Measurements from ENCODE around the gene MIF. TPM values are rescaled to one million over a fixed set of nuclear protein-coding genes. Genes with fewer than 3 reads are reported as not detected.
A peak's percentile ranks its signal among the peaks of the same experiment; 100 is the strongest.
"Not testable (repeated sequence)": the region's sequence is repeated elsewhere in the genome, so short reads cannot be mapped to it uniquely, and the experiment has no call there.

MIF gene
- total RNA-seq, 1 experiment from 2014 or later, result 1,068 TPM

DNA sequence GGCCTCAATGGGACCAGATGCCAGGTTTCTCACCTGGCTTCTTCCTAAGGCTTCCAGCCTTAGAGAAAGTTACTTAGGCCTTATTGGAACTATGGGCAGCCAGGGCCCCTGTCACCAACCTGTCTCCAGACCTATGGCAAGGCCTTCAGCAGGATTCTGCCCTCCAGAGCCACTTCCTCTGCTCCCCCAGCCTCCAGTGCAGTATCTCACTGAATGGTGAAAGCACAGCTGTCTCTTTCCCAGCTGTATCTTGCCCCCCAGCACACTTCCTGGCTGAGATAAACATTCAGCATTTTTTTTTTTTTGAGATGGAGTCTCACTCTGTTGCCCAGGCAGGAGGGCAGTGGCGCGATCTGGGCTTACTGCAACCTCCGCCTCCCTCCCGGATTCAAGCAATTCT, 35.0 kb upstream of the MIF start:
- no CpG with 5 or more reads among the region's 4 CpGs for WGBS (ENCODE audit: extremely low coverage, insufficient read length, low lambda C conversion rate)
- Histone ChIP-seq H4K8ac (replicated peaks; ENCODE audit: insufficient read length, low read depth, low read length) (no peak overlapping the region), H2BK5ac (ENCODE audit: insufficient read length, low read length) (no peak overlapping the region), H2BK15ac (ENCODE audit: low read depth, low read length) (no peak overlapping the region), H3K9me3 (ENCODE audit: control insufficient read depth, low read depth, low read length) (no peaks in the 10 kb centered on the region), H3K23me2 (ENCODE audit: insufficient read length, low read depth, low read length, poor library complexity, severe bottlenecking) (peaks cover 14% of the 10 kb centered on the region), H3K4me2 (ENCODE audit: insufficient read depth, insufficient read length, low read length) (no peak overlapping the region), H3K79me2 (ENCODE audit: insufficient read depth, low read length) (no peaks in the 10 kb centered on the region), H3K9ac (ENCODE audit: extremely low read depth, insufficient read length, low read length) (no peak overlapping the region), H3K56ac (ENCODE audit: insufficient read length, low read depth, low read length) (no peak overlapping the region), H2AK5ac (ENCODE audit: insufficient read length, low read length) (no peak overlapping the region), H2BK20ac (ENCODE audit: low read depth, low read length, poor library complexity, severe bottlenecking) (no peak overlapping the region), H4K20me1 (ENCODE audit: control insufficient read depth, insufficient read depth, insufficient read length) (no peaks in the 10 kb centered on the region), H3K79me1 (ENCODE audit: insufficient read depth, low read depth, low read length, poor library complexity, severe bottlenecking) (no peaks in the 10 kb centered on the region), H3K18ac (ENCODE audit: insufficient read length, low read depth, low read length) (no peak overlapping the region), H3K14ac (ENCODE audit: insufficient read depth, low read length) (no peak overlapping the region), H3K27me3 (ENCODE audit: insufficient read depth, low read length) (no peaks in the 10 kb centered on the region), H2BK120ac (ENCODE audit: low read depth, low read length, poor library complexity, severe bottlenecking) (no peak overlapping the region), H4K91ac (ENCODE audit: insufficient read length, low read depth, low read length) (no peak overlapping the region), H3T11ph (ENCODE audit: low read length) (no peak overlapping the region), H2BK12ac (ENCODE audit: insufficient read length, low read depth, low read length) (no peak overlapping the region), H3K4me1 (ENCODE audit: insufficient read depth, low read length) (0 out of 2 replicates have a peak, but pooled peaks cover 2% of the 10 kb centered on the region), H4K5ac (ENCODE audit: insufficient read length, low read depth, low read length) (no peak overlapping the region), H2AFZ (ENCODE audit: low read length) (no peak overlapping the region), H3K4ac (ENCODE audit: low read depth, low read length) (no peak overlapping the region), H3K23ac (ENCODE audit: insufficient read length, low read depth, low read length) (no peak overlapping the region), H3K27ac (ENCODE audit: insufficient read length, low read depth, low read length) (no peak overlapping the region)
- Mint-ChIP-seq H3K27me3 (ENCODE audit: low read depth) (no peaks in the 10 kb centered on the region), H3K4me1 (peaks cover 20 to 21% of the 10 kb centered on the region in 2 experiments), H3K36me3 (ENCODE audit: insufficient read depth in 1 of 3, low read depth in 3 of 3) (peaks cover 6 to 8% (median 7%) of the 10 kb centered on the region in 3 experiments; a peak in 4 of 7 replicates), H3K4me3 (peak overlapping the region; percentile 83; a peak in 3 of 5 replicates), H3K27ac (no peak overlapping the region), H3K9me3 (no peaks in the 10 kb centered on the region; a peak in 1 of 5 replicates)
- TF ChIP-seq, protein P1, sequence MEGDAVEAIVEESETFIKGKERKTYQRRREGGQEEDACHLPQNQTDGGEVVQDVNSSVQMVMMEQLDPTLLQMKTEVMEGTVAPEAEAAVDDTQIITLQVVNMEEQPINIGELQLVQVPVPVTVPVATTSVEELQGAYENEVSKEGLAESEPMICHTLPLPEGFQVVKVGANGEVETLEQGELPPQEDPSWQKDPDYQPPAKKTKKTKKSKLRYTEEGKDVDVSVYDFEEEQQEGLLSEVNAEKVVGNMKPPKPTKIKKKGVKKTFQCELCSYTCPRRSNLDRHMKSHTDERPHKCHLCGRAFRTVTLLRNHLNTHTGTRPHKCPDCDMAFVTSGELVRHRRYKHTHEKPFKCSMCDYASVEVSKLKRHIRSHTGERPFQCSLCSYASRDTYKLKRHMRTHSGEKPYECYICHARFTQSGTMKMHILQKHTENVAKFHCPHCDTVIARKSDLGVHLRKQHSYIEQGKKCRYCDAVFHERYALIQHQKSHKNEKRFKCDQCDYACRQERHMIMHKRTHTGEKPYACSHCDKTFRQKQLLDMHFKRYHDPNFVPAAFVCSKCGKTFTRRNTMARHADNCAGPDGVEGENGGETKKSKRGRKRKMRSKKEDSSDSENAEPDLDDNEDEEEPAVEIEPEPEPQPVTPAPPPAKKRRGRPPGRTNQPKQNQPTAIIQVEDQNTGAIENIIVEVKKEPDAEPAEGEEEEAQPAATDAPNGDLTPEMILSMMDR (conservative IDR thresholded peaks at IDR 0.05), result no peak
- no peak for DNase-seq

DNA sequence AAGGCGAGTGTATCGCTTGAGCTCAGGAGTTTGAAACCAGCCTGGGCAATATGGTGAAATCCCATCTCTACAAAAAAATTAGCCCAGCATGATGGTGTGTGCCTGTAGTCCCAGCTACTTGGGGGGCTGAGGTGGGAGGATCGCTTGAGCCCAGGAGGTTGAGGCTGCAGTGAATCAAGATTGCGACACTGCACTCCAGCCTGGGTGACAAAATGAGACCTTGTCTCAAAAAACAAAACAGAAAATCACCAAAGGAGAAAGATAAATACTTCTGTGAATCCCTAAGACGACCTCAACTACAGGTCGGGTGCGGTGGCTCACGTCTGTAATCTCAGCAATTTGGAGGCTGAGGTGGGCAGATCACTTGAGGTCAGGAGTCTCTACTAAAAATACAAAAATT, 34.0 kb upstream of the MIF start:
- not testable (repeated sequence) for H2AK5ac ChIP-seq (ENCODE audit: insufficient read length, low read length); H3K4me2 ChIP-seq (ENCODE audit: insufficient read depth, insufficient read length, low read length); H3K27ac ChIP-seq (ENCODE audit: insufficient read length, low read depth, low read length); H2AFZ ChIP-seq (ENCODE audit: low read length); H2BK20ac ChIP-seq (ENCODE audit: low read depth, low read length, poor library complexity, severe bottlenecking); H3K9me3 ChIP-seq (ENCODE audit: control insufficient read depth, low read depth, low read length); H2BK5ac ChIP-seq (ENCODE audit: insufficient read length, low read length); H2BK15ac ChIP-seq (ENCODE audit: low read depth, low read length); H3K36me3 Mint-ChIP-seq (ENCODE audit: insufficient read depth in 1 of 3, low read depth in 3 of 3); H3K79me2 ChIP-seq (ENCODE audit: insufficient read depth, low read length); H3K23ac ChIP-seq (ENCODE audit: insufficient read length, low read depth, low read length); H3K14ac ChIP-seq (ENCODE audit: insufficient read depth, low read length); H3K56ac ChIP-seq (ENCODE audit: insufficient read length, low read depth, low read length); H3K27me3 ChIP-seq (ENCODE audit: insufficient read depth, low read length); H3T11ph ChIP-seq (ENCODE audit: low read length); DNase-seq; H3K18ac ChIP-seq (ENCODE audit: insufficient read length, low read depth, low read length); H3K9ac ChIP-seq (ENCODE audit: extremely low read depth, insufficient read length, low read length); H2BK12ac ChIP-seq (ENCODE audit: insufficient read length, low read depth, low read length); H3K79me1 ChIP-seq (ENCODE audit: insufficient read depth, low read depth, low read length, poor library complexity, severe bottlenecking); H3K9me3 Mint-ChIP-seq; H4K91ac ChIP-seq (ENCODE audit: insufficient read length, low read depth, low read length); H3K27me3 Mint-ChIP-seq (ENCODE audit: low read depth); H4K8ac ChIP-seq (replicated peaks; ENCODE audit: insufficient read length, low read depth, low read length); H3K27ac Mint-ChIP-seq; H4K5ac ChIP-seq (ENCODE audit: insufficient read length, low read depth, low read length); H2BK120ac ChIP-seq (ENCODE audit: low read depth, low read length, poor library complexity, severe bottlenecking); H3K4me1 ChIP-seq (ENCODE audit: insufficient read depth, low read length); H4K20me1 ChIP-seq (ENCODE audit: control insufficient read depth, insufficient read depth, insufficient read length); H3K4ac ChIP-seq (ENCODE audit: low read depth, low read length); H3K4me3 Mint-ChIP-seq
- H3K4me1 Mint-ChIP-seq, result peaks cover 20 to 21% of the 10 kb centered on the region in 2 experiments
- no CpG with 5 or more reads among the region's 8 CpGs for WGBS (ENCODE audit: extremely low coverage, insufficient read length, low lambda C conversion rate)
- H3K23me2 ChIP-seq (ENCODE audit: insufficient read length, low read depth, low read length, poor library complexity, severe bottlenecking), result peaks cover 14% of the 10 kb centered on the region
